Epidermal melanocyte (primary cell): ENCODE measurements around the gene DDX1.

Experiments used
- DNase-seq: peaks from one replicate; pipeline ENCODE4 v3.0.0; 2011; ENCODE audit warnings: low spot score; ENCODE audit not compliant: insufficient read length

Gene DDX1

GRCh38 chr2:15562354-15563031 lies 29.2 kb upstream of the DDX1 start:
- no peak for DNase-seq

GRCh38 chr2:15563227-15564100 lies 28.2 kb upstream of the DDX1 start:
- DNase-seq: no peak

GRCh38 chr2:15565392-15565791 lies 26.3 kb upstream of the DDX1 start:
- DNase-seq: no peak

GRCh38 chr2:15565994-15566671 lies 25.5 kb upstream of the DDX1 start:
- no peak for DNase-seq

- DNase-seq: no peak
These were observed 24.8 kb upstream of the DDX1 start for GRCh38 chr2:15566912-15567311.

GRCh38 chr2:15568874-15569273 lies 22.8 kb upstream of the DDX1 start:
- no peak for DNase-seq

GRCh38 chr2:15570104-15570503 lies 21.6 kb upstream of the DDX1 start:
- no peak for DNase-seq

- no peak for DNase-seq
These were observed 19.9 kb upstream of the DDX1 start for GRCh38 chr2:15571729-15572128.

GRCh38 chr2:15577071-15577735 lies 14.5 kb upstream of the DDX1 start:
- DNase-seq: peak; percentile 50

GRCh38 chr2:15579641-15580040 lies 12.0 kb upstream of the DDX1 start:
- DNase-seq: no peak

GRCh38 chr2:15580451-15580850 lies 11.2 kb upstream of the DDX1 start:
- DNase-seq: no peak

GRCh38 chr2:15582710-15583357 lies 8.8 kb upstream of the DDX1 start:
- no peak for DNase-seq

GRCh38 chr2:15583826-15584225 lies 7.8 kb upstream of the DDX1 start:
- DNase-seq: no peak

GRCh38 chr2:15584316-15584715 lies 7.4 kb upstream of the DDX1 start:
- no peak for DNase-seq

GRCh38 chr2:15584767-15585469 lies 6.8 kb upstream of the DDX1 start:
- DNase-seq: no peak

- no peak for DNase-seq
These were observed 3.2 kb upstream of the DDX1 start for GRCh38 chr2:15588329-15588919.

- no peak for DNase-seq
These were observed 336 bp upstream of the DDX1 start for GRCh38 chr2:15591373-15591691.

GRCh38 chr2:15593327-15593705 lies 1.6 kb downstream of the DDX1 start:
- no peak for DNase-seq

GRCh38 chr2:15594291-15595256 lies 2.9 kb downstream of the DDX1 start:
- no peak for DNase-seq
